ENCODE data around the gene PEX3.
A peak's percentile ranks its signal among the peaks of the same experiment; 100 is the strongest.
"Not testable (repeated sequence)": the region's sequence is repeated elsewhere in the genome, so short reads cannot be mapped to it uniquely, and the experiment has no call there.

PEX3 gene

DNA sequence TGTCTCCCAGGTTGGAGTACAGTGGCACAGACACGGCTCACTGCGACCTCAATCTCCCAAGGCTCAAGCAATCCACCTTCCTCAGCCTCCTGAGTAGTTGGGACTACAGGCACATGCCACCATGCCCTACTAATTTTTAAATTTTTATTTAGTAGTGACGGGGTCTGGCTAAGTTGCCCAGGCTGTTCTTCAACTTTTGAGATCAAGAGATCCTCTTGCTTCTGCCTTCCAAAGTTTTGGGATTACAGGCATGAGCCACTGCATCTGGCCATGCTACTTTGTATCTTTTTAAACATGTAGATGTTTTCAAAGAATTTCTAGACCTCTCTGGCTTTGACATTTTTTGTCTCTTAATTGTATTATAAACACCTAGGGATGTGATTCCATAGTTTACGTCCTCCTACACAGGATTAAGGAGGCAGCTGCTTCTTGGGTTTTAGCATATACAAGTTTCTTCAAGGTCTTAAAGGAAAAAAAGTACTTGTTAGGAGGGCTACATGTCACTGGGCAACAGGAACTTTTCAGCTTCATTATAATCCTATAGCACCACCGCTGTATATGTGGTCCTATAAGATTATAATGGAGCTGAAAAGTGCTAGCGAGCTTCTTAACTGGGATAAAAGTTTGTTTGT is 1.4 kb upstream of the PEX3 start:
- DNase-seq: no peak

DNA sequence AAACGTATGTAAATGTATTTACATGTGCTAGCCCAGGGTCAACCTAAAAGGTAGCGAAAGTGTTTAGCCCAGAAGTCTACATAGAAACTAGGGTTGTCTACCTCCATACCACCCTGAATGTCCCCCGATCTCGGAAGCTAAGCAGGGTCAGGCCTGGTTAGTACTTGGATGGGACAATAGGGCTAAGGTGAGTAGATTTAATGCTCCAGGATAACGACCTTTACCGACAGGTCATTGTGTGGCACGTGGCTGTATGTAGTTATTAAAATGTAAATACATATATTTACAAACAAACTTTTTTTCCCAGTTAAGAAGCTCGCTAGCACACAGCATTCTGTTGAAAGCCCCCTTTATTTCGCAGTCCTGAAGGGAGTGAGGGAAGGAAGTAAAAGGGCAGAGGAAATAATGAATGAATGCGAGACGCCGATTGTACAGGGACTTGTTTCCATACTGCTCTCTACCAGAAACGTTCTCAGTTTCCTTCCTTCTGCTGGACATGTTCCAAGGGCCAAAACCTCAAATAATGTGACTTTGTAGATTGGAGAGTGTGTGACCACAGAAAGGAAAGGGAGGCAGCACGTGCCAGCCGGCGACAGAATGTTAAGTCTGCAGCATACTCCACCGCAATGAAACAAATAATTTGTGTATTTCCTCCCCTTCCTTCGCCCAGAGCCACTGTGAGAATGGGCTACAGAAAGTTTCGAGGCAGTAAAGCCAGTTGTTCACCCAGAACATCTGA is 722 bp upstream of the PEX3 start:
- peak; percentile 70 for DNase-seq

DNA sequence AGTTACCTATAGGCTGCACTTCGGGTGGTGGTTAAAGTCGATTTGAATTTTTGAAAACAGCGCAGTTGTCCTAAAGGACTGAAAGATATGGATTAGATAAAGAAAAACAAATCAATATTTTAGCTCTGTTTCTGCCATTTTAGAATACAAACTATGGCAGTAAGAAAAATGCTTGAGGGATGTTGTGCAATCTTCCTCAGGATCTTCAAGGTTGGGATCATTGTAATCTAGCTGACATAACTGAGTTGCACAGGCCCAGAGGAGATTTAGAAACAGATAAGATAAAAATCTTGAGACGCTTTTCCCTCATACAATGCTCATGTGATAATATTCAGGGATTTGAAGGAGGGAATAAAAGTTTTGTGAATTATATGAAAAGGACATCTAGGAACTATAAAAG is 926 bp downstream of the PEX3 start:
- DNase-seq: no peak

GRCh38 chr6:143457563-143458359 is 7.2 kb downstream of the PEX3 start:
- DNase-seq: no peak

DNA sequence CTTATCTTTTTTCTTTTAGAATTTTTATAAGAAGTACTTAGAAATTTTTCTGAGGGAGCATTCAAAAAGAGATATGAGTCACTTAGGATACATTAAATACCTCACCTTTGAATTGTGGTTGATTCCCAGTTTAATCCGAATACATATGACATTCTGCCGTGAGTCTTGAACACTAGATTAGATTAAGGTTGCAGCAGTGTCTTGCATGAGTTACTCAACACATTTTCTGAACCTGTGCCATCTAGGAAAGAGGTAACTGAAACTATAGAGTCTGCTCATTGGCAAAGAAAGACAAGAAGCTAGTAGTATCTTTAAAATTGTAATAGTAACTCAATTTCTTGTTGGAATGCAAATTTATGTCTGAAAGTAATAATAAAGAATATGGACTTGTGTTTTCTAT is 14.9 kb downstream of the PEX3 start:
- no peak for DNase-seq

DNA sequence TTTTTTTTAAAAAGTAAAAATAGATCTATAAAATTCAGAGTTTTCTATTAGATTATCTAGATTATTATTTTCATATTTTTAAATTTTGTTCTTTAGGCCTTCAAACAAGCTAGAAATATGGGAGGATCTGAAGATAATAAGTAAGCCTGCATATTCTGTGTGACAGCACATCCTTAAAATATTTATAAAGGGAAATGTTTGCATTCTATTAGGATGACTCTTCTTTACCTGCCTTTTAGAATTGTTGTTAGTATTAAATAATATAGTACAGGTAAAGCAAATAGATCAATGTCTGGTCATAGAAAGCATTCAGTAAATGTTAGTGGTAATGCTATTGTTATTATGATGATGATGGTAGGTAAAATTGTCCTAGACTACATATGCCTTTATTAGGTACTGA is 17.4 kb downstream of the PEX3 start:
- DNase-seq: no peak

- not testable (repeated sequence) for DNase-seq
Measured at GRCh38 chr6:143468823-143469222, 18.2 kb downstream of the PEX3 start.

DNA sequence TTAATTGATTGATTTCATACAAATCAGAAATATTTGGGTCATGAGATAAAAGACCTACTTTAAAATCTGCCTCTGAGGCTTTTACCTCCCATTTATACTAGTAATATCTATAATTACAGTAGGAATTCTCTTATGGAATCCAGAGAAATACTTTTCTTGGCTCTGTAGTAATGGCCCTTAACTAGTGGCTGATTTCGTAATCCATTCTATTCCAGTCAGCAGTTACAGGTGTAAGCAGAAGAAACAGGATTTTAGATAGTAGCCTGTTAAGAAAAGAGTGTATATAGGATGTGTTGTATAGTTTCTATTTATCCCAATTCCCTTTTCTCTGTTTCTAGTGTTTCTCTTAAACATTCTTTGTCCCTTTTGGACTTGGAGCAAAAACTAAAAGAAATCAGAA is 21.2 kb downstream of the PEX3 start:
- no peak for DNase-seq

- DNase-seq: no peak
Measured at GRCh38 chr6:143476545-143476944, 25.9 kb downstream of the PEX3 start.

GRCh38 chr6:143478479-143479062 is 28.0 kb downstream of the PEX3 start:
- no peak for DNase-seq

GRCh38 chr6:143482593-143482992 is 32.0 kb downstream of the PEX3 start:
- DNase-seq: no peak

DNA sequence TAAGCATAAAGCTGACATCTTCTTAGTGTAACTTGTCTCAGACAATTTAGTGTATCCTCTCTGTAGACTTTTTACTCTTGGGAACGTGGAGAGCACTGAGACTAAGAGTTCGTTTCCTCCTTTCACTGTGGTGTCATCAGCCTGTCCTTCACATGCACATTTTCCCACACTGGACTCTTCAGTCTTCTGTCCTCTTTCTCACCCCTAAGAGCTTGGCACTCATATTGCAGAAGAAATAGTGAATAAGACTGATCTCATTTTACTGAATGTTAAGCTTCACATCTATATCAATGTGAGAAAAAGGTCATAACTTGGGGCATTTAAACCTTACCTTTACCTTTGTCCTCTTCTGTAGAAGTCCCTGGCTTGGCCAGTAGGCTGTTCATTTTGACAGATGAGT is 35.4 kb downstream of the PEX3 start:
- DNase-seq: no peak

- DNase-seq: no peak
Measured at GRCh38 chr6:143486752-143487151, 36.1 kb downstream of the PEX3 start.

DNA sequence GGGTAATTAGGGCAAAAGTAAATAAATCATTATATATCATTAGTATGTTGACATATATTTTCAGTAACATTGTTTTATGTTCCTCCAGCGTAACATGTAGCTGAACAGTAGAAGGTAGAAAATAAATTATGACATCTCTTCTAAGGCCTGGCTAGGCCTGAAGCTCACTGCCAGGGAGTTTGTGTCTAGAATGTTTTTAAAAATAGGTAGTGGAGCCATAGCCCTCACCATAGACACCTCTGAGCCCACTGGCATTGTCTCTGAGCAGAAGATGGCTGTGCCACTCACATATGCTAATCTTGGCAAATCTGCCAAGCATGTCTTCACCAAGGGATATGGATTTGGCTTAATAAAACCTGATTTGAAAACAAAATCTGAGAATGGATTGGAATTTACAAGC is 39.6 kb downstream of the PEX3 start:
- no peak for DNase-seq

DNA sequence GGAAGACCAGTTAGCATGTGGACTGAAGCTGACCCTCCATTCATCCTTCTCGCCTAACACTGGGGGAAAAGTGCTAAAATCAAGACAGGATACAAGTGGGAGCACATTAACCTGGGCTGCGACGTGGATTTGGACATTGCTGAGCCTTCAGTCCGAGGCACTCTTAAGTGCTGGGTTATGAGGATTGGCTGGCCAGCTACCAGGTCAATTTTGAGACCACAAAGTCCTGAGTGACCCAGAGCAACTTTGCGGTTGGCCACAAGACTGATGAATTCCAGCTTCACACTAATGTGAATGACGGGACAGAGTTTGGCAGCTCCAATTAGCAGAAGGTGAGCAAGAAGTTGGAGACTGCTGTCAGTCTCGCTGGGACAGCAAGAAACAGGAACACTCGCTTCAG is 40.2 kb downstream of the PEX3 start:
- DNase-seq: no peak

GRCh38 chr6:143496974-143497373 is 46.4 kb downstream of the PEX3 start:
- DNase-seq: no peak

DNA sequence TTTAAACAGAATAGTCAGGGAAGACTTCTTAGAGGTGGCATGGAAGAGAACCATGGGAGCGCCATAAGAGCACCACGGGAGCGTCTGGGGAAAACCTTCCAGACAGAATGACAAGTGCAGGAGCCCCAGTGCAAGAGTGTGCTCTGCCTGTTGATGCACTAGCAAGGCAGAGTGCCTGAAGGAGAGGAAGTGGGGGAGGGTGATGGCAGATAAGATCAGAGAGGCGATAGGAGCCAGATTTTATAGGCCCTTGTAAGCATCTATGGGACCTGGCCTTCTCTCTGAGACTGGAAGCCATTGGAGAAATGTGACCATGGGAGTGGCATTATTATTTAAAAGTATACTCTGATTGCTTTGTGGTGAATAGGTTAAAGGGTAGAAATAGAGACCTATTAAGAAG is 47.8 kb downstream of the PEX3 start:
- no peak for DNase-seq

GRCh38 chr6:143501851-143502250 is 51.2 kb downstream of the PEX3 start:
- DNase-seq: no peak

DNA sequence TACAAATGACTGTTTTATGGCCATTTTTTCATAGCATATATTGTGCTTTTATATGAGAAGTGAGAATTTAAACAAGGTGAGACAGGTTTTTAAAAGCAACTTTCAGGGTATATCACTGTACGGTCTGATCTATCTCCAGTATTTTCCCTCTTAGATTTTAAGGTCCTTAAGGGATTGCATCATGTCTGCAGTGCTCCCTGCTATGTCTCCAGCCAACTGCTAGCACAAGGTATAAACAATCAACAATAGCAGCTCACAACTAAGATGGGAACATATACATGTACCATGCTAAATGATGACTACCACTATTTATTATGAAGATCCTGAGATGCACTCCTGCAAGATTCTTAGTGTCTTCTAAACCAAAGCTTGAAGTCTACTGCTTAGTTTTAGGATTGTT is 53.8 kb downstream of the PEX3 start:
- DNase-seq: no peak

DNA sequence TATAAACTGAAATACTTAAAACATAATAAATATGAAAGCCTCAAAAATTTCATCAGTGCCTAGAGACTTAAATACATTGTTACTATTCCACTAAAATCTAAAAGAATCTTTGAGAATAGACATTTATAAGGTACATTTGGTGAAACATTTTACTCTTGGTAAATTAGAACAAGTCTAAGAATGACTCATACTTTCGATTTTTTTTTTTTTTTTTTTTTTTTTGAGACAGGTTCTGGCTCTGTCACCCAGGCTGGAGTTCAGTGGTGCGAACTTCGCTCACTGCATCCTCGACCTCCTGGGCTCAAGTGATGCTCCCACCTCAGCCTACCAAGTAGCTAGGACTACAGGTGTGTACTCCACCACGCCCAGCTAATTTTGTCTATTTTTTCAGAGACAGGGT is 54.5 kb downstream of the PEX3 start:
- no peak for DNase-seq

- DNase-seq: no peak
Measured at GRCh38 chr6:143505537-143505936, 54.9 kb downstream of the PEX3 start.

DNA sequence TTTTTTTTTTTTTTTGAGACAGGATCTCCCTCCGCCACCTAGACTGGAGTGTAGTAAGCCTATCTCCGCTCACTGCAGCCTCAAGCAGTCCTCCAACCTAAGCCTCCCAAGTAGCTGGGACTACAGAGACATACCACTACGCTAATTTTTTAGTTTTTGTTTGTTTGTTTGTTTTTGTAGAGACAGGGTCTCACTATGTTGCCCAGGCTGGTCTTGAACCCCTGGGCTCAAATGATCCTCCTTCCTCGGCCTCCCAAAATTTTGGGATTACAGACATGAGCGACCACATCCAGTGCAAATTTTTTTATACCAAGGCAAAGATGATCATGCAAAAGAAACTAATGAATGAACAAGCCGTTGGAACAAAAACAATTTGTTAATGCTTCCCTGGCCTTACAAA is 55.6 kb downstream of the PEX3 start:
- no peak for DNase-seq

DNA sequence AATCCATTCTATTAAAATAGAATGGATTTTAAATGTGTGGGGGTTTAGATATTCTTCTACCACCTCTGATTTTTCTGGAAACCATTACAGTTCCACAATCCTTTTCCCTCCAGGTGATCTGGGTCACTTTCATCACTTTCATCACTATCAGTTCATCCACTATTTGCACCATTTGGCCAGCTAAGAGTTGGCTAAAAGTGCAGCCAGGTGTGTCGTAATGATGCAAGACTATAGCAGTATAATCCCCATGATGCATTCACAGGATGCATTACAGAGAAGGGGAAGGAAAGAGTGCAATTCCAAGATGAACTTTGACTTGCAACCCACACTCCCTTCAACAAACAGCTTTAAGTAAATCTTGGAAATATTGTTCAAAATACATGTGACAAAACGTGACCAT is 56.0 kb downstream of the PEX3 start:
- no peak for DNase-seq
